ENCODE data around the gene SKA2. TPM values are rescaled to one million over a fixed set of nuclear protein-coding genes. Genes with fewer than 3 reads are reported as not detected.
"Not testable (repeated sequence)": the region's sequence is repeated elsewhere in the genome, so short reads cannot be mapped to it uniquely, and the experiment has no call there.

The SKA2 gene
- polyA plus RNA-seq, 4 donors = 63.5 to 86.4 (median 80.4) TPM

GRCh38 chr17:59105852-59106462 is 49.0 kb downstream of the SKA2 start:
- DNase-seq (ENCODE audit: low read depth in 4 of 4, low spot score in 2 of 4) = no peak

DNA sequence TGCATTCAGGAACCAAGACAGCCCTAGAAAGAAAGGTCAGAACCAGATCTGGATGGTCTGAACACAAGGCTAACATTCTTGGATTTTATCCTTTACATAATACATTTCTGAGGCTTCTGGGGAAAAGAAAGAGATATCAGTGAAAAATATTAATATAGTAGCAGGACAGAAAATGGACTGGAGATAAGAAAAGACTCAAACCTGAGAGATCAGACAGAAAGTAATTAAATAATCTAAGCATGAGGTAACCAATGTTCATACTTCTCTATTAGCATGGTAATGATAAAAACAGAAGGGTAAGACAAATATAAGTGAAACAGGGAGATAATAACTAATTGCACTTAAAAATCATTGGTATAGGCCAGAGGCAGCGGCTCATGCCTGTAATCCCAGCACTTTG is 53.8 kb downstream of the SKA2 start:
- DNase-seq (ENCODE audit: low read depth in 4 of 4, low spot score in 2 of 4) = no peak

GRCh38 chr17:59097876-59098275 is 57.1 kb downstream of the SKA2 start:
- no peak for DNase-seq (ENCODE audit: low read depth in 4 of 4, low spot score in 2 of 4)

- DNase-seq (ENCODE audit: low read depth in 4 of 4, low spot score in 2 of 4) = no peak
These were observed 60.0 kb downstream of the SKA2 start for GRCh38 chr17:59094861-59095530.

- peak in 3 of 4 donors; percentile 51 to 77 (median 57) for DNase-seq (ENCODE audit: low read depth in 4 of 4, low spot score in 2 of 4)
These were observed 61.2 kb downstream of the SKA2 start for GRCh38 chr17:59093702-59094231.

DNA sequence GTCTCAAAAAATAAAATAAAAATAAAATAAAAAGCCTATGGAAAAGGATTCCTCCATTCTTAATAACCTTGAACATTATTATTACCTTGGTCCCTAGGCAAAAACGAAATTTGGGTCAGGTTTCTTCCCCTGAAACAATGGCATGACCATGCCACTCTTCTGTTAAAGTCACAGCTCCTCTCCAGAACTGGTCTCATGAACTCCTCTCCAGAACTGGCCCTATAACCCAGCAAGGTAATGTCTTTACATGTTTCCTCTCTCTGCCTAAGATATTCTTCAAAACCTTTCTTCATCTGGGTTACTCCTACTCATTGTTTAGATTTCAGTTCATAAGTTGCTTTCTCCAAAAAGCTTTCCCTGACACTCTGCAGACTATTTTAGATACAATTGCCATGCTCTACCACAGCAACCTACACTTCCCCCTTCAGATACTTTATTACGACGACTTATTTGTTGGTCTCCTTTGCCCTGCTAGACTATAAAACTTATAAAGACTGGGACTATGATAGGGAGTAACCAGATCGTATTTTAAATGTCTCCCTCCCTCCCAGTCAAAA is 61.8 kb downstream of the SKA2 start:
- no peak for DNase-seq (ENCODE audit: low read depth in 4 of 4, low spot score in 2 of 4)

- DNase-seq (ENCODE audit: low read depth in 4 of 4, low spot score in 2 of 4) = not testable (repeated sequence)
These were observed 64.4 kb downstream of the SKA2 start for GRCh38 chr17:59090593-59090992.

DNA sequence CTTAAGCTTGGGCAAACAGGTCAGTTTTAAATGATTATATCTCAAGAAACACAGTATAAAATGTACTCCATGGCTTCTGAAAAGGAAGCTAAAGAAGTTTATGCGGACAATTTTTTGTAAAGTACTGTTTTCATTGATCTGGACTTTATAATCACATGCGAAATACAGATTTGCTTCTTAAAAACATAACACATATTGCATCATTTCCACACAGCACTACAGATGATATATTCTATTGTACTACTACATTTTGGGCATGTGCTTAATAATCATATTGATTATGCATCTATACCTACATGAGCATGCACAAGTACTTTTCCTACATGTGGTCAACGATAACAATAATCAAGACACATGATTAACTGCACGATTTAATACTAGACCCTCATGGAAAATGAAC is 70.8 kb downstream of the SKA2 start:
- DNase-seq (ENCODE audit: low read depth in 4 of 4, low spot score in 2 of 4) = no peak

- no peak for DNase-seq (ENCODE audit: low read depth in 4 of 4, low spot score in 2 of 4)
These were observed 80.5 kb downstream of the SKA2 start for GRCh38 chr17:59074494-59074893.

DNA sequence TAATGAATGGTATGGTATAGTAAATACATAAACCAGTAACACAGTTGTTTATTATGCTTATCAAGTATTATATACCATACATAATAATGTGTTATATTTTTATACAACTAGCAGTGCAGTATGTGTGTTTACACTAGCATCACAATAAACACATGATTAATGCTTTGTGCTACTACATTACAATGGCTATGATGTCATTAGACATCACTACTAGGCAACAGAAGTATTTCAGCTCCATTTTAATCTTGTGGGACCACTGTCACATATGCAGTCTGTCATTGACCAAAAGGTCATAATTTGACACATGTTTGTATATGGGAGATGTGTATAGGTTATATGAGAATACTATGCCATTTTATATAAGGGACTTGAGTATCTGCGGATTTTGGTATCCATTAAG is 81.0 kb downstream of the SKA2 start:
- no peak for DNase-seq (ENCODE audit: low read depth in 4 of 4, low spot score in 2 of 4)

GRCh38 chr17:59069856-59070255 is 85.1 kb downstream of the SKA2 start:
- DNase-seq (ENCODE audit: low read depth in 4 of 4, low spot score in 2 of 4) = no peak

GRCh38 chr17:59067756-59068155 is 87.2 kb downstream of the SKA2 start:
- no peak for DNase-seq (ENCODE audit: low read depth in 4 of 4, low spot score in 2 of 4)

- DNase-seq (ENCODE audit: low read depth in 4 of 4, low spot score in 2 of 4) = no peak
These were observed 87.6 kb downstream of the SKA2 start for GRCh38 chr17:59067340-59067739.

- DNase-seq (ENCODE audit: low read depth in 4 of 4, low spot score in 2 of 4) = no peak
These were observed 92.5 kb downstream of the SKA2 start for GRCh38 chr17:59062509-59062908.

Other genes starting within 250 kb of the SKA2 start
- 10 to 100 TPM; 24.5 to 28.9 (median 25.7) TPM for gene TRIM37, start 48.3 kb downstream of the SKA2 start, polyA plus RNA-seq (ENCODE audit: insufficient read length in 4 of 4)
- gene PRR11, start 560 bp upstream of the SKA2 start, polyA plus RNA-seq (ENCODE audit: insufficient read length in 4 of 4) = 10 to 100 TPM; 16.5 to 20.4 (median 18.0) TPM
- 10 to 100 TPM; 19.5 to 27.9 (median 21.7) TPM for gene SMG8, start 54.8 kb upstream of the SKA2 start, polyA plus RNA-seq (ENCODE audit: insufficient read length in 4 of 4)
- gene GDPD1, start 65.3 kb upstream of the SKA2 start, polyA plus RNA-seq (ENCODE audit: insufficient read length in 4 of 4) = 10 to 100 TPM in 3 of 4 donors, 1 to 10 TPM in 1; 10.0 to 13.2 (median 11.3) TPM
- gene YPEL2, start 176.5 kb upstream of the SKA2 start, polyA plus RNA-seq (ENCODE audit: insufficient read length in 4 of 4) = 10 to 100 TPM; 28.6 to 37.6 (median 34.1) TPM

Measured in left renal cortex interstitium (tissue), 4 donors.